Myocyte (in vitro differentiated cells): ENCODE results near the gene AUTS2. TPM values are rescaled to one million over a fixed set of nuclear protein-coding genes. Genes with fewer than 3 reads are reported as not detected.
"Not testable (repeated sequence)": the region's sequence is repeated elsewhere in the genome, so short reads cannot be mapped to it uniquely, and the experiment has no call there.

Source experiments
- DNase-seq: peaks from one replicate; pipeline ENCODE4 v3.0.0-alpha.2; 2012; ENCODE audit warnings: low read depth
- total RNA-seq: library from RNA; depleted of rRNA; stranded (reverse); fragments of >200 nt; gene quantifications from 2 replicates; pipeline ENCODE4 v1.2.3, GENCODE V29; 2014

AUTS2 gene
- total RNA-seq, 1 donor from 2014 or later, result 4.4 TPM

DNA sequence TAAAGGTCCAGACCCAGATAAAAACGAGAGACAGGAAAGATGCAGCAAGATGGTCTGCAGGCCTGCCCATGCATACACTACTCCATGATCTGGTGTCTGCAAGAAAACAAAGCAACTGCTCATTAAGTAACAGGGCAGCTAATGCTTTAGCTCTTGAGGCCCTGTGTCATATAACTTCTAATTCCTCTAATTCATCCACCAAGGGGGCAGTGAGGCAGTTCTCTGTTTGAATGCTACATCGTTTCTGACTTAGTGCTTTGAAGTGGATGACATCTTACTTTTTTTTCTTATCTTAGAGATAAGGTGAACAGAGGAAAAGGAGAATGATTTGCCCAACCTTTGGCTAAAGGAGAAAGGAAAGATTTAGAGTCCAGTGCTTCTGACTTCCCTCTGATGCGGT, 619.7 kb downstream of the AUTS2 start:
- no peak for DNase-seq

DNA sequence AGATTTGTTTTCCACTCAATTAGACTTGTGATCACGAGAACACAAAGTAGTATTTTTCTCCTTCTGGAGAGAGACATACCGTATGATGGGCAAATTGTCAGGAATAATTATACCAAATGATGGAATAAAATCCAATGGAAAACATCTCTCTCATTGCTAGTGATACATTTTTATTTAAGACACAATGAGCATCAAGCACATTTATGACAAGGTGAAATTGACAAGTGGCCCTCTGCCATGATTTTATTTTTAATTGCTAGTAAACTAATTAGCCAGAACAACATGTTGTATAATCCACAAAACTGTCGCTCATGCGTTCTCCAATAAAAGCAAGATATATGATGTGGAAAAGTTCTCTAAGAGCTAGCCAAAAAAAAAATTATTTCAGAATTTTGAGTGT, 620.8 kb downstream of the AUTS2 start:
- no peak for DNase-seq

- DNase-seq, result no peak
These were observed 631.0 kb downstream of the AUTS2 start for GRCh38 chr7:70229242-70229641.

GRCh38 chr7:70230761-70231160, 632.5 kb downstream of the AUTS2 start:
- DNase-seq, result no peak

GRCh38 chr7:70233776-70234175, 635.5 kb downstream of the AUTS2 start:
- DNase-seq, result no peak

DNA sequence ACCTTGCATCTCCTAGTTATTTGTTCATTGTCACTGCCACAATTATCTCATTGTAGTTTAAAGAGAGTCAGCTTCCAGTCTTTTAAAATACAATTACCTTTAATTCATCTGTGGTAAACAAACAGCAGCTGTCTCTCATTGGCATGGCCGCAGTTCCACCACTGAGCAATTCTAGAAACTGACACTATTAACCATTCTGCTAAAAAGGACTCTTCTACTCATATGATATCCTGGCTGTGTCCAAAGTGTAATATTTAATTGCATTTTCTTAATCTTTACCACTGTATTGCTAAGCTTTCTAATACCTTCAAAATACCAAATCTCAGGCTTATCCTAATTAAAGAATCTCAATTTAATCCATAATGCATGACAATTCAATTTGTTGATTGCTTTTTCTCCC, 639.0 kb downstream of the AUTS2 start:
- DNase-seq, result no peak

GRCh38 chr7:70237831-70238575, 639.7 kb downstream of the AUTS2 start:
- peak; percentile 8 for DNase-seq

GRCh38 chr7:70239918-70240317, 641.6 kb downstream of the AUTS2 start:
- no peak for DNase-seq

DNA sequence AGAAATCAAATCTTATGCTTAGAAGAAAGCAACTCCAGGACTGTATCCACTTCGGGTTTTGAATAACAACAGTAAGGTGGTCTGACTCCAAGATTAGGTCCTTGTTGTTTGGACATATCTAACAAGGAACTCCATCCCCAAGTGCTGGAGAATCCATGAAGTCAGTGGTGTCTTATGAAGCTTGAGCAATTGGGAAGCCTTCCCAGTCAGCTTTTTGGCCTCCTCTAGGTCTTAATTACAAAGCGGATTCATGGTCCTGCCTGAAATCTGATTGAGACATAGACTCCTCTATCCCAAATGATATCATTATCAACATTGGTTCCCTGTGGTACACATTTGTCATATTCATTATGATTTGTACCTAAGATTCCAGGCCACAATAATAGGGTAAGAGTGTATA, 642.6 kb downstream of the AUTS2 start:
- no peak for DNase-seq

- no peak for DNase-seq
These were observed 643.4 kb downstream of the AUTS2 start for GRCh38 chr7:70241536-70242175.

- no peak for DNase-seq
These were observed 644.6 kb downstream of the AUTS2 start for GRCh38 chr7:70242826-70243225.

GRCh38 chr7:70243443-70243842, 645.2 kb downstream of the AUTS2 start:
- no peak for DNase-seq

GRCh38 chr7:70257921-70258320, 659.6 kb downstream of the AUTS2 start:
- no peak for DNase-seq

DNA sequence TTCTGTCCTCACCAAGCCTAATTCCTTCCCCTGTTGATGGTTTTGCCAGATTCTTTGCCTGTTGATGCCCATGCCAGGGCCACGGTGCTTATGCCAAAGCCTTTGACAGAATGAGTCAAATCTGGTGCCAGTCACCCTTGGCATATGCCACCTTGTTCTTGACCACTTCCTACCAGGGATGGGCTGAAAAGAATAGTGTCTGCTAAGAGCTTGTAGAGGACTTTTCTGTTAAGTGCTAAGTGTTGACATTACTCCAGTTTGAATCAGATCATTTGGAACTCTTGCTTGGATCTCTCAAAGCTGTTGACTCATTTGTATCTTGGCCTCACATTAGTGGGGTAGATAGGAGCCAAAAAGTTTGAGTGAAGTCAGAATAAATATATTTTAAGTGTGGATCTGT, 661.2 kb downstream of the AUTS2 start:
- DNase-seq, result no peak

DNA sequence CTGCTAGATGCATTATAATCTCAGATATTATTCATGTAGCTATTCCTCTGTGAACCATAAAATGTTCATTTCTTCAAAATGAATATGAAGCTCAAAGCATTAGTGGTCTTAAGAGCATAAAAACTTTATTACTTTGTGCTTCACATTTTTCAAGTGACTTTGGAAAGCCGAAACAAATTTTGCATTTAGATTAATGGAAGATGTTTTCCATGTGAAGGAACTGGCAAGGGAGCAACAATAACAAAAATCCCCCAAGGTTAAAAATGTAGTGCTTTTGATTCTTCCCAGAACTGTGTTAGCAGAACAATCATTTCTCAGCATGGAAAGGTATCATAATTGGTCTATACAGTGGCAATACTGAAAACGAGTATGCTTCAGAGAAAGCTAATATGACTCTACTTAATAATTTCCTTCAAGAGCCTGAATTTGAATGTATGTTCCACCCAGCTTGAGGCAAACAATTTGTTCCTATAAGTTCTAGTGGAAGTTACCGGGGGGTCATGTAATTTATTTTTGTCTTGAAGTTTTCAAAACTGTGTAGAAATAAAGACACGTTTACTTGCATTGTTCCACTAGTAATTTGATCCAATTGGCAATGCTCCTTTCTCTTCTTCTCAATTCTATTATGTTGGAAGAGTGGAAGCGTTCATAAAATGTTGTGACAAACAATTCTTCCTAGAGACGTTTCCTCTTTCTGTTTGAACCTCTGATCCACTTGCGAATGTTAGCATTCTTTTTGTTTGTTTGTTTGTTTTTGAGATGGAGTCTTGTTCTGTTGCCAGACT, 665.4 kb downstream of the AUTS2 start:
- no peak for DNase-seq

GRCh38 chr7:70266186-70266585, 667.9 kb downstream of the AUTS2 start:
- DNase-seq, result no peak

DNA sequence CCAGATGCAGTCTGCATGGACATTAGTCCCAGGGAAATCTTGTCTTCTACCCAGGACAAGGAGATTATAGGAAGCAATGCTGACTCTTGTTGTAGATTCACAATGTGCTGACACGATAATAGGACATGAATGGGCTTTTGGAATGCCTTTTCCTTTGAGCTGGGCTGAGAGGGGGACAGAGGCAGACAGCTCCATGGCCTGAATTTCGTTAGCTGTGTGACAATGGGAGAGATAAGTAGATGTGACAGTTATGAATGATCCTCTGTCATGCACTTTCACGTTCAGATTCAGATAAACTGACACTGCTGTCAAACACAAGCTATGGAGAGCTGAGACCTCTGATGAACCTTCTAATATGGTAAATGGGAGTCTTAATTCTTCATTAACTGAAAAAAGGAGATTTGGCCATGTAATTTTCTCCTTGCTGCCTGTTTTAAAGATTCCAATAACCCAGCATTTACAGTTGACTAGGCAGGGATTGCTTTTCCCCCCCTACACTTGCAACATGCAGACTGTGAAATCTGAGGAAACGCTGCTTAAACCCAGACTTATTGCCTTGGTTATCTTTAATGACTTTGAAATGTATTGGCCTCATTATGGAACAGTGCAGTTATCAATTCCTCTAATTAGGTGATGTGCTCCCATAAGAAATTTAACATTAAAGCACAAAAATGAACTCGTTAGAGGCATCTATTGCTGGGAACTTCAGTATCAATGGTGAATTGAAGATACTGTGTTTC, 669.3 kb downstream of the AUTS2 start:
- DNase-seq, result no peak

DNA sequence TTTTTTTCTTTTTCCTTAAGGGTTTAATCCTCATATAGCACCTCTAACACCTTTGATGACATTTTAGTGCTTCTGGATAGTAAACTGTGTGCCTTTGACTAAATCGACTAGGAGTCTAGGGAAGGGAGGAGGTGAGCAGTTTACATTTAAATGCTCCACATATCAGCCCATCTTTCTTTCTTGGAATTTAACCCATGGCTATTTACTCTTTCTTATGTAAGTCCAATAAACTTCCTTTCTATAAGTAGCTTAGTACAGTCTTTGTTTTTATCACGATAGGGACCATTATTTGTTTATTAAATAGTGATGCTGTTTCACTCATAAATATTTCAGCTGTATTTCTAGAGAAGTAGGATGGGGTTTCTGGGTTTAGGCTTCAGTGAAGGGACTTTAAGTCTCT, 669.9 kb downstream of the AUTS2 start:
- no peak for DNase-seq

DNA sequence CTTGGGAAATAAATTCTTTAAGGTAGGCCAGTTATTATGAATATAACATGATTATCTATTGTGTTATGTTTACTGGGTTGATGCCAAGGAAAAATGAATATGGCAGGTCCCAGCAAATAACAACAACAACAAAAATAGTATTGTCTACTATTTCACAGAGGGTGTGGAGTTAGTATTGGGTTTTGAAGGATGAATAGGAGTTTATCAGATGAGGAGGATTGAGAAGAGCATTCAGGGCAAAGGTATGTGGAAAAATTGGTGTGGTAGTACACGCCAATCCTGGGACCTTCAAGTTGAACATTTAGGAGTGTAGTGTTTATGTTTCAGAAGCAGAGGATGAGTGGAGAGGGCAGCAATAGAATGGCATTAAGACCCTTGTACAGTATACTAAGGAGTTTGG, 671.9 kb downstream of the AUTS2 start:
- DNase-seq, result no peak

GRCh38 chr7:70271617-70272081, 673.4 kb downstream of the AUTS2 start:
- DNase-seq, result no peak

DNA sequence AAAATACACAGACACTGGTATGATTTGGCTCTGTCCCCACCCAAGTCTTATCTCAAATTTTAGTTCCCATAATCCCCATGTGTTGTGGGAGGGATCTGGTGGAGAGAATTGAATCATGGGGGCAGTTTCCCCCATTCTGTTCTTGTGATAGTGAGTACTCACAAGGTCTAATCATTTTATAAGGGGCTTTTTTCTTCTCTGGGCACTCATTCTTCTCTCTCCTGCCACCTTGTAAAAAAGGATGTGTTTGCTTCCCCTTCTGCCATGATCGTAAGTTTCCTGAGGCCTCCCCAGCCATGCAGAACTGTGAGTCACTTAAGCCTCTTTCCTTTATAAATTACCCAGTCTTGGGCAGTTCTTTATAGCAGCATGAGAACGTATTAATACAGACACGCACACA, 677.3 kb downstream of the AUTS2 start:
- not testable (repeated sequence) for DNase-seq
